ENCODE measurements around the gene EDARADD.

GRCh38 chr1:236348071-236348470 lies 46.0 kb upstream of the EDARADD start:
- TF ChIP-seq POLR2A (IDR thresholded peaks at IDR 0.05), result no peak
- TF ChIP-seq, protein P1, sequence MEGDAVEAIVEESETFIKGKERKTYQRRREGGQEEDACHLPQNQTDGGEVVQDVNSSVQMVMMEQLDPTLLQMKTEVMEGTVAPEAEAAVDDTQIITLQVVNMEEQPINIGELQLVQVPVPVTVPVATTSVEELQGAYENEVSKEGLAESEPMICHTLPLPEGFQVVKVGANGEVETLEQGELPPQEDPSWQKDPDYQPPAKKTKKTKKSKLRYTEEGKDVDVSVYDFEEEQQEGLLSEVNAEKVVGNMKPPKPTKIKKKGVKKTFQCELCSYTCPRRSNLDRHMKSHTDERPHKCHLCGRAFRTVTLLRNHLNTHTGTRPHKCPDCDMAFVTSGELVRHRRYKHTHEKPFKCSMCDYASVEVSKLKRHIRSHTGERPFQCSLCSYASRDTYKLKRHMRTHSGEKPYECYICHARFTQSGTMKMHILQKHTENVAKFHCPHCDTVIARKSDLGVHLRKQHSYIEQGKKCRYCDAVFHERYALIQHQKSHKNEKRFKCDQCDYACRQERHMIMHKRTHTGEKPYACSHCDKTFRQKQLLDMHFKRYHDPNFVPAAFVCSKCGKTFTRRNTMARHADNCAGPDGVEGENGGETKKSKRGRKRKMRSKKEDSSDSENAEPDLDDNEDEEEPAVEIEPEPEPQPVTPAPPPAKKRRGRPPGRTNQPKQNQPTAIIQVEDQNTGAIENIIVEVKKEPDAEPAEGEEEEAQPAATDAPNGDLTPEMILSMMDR (IDR thresholded peaks at IDR 0.05), result no peak
